ENCODE results near the gene S100A6.

DNA sequence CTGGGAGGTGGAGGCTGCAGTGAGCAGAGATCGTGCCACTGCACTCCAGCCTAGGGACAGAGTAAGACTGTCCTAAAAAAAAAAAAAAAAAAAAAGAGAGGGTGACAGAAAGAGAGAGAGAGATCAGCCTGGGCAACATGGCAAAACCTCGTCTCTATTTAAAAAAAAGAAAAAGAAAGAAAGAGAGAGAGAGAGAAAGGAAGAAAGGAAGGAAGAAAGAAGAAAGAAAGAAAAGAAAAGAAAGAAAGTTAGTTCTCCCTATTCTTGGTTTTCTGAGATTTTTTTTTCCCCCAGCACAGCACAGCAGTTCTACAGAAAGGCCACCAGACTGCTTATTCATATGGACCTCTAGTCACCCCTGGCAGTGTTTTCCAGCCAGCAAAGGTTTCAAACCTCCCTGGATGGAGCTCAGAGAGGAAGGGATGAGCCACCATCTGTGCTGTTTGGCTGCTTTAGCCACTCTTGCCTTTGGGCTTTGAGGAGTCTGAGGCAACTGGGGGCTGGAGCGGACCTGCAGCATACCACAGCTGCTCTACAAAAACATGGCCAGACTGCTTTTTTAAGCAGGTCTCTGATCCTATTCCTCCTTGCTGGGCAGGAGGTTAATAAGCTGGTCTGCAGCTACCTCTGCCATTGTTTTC is 10.6 kb downstream of the S100A6 start:
- no peak for TF ChIP-seq CTCF (IDR thresholded peaks at IDR 0.05 in 4 of 5, conservative IDR thresholded peaks at IDR 0.05 in 1 of 5)
- no peak for TF ChIP-seq POLR2A (IDR thresholded peaks at IDR 0.05)

Measured in gastrocnemius medialis (tissue), 4 donors.